Spleen (tissue), 11 donors: ENCODE data around the gene AK1. TPM values are rescaled to one million over a fixed set of nuclear protein-coding genes. Genes with fewer than 3 reads are reported as not detected.
"Not testable (repeated sequence)": the region's sequence is repeated elsewhere in the genome, so short reads cannot be mapped to it uniquely, and the experiment has no call there.

Source experiments
- DNase-seq: peaks from one replicate; pipeline ENCODE4 v3.0.0-alpha.2; 2020
- H3K27ac ChIP-seq, 8 donors: fragments of 200-600 bp; sonication (generic) in 7 of 8; 1 replicate in 4 of 8; 2 replicates in 4 of 8; pipeline versions ENCODE4 v1.5.0 to v1.8.0; 2016 to 2021; ENCODE audit warnings: inconsistent platforms in 4 of 8, mild to moderate bottlenecking in 4 of 8, moderate library complexity in 1 of 8
- H3K27me3 ChIP-seq, 7 donors: fragments of 200-600 bp; sonication (generic) in 6 of 7; replicated peaks in 1 of 7; 1 replicate in 4 of 7; 2 replicates in 3 of 7; pipeline versions ENCODE4 v1.5.0 to v1.8.0; 2016 to 2021; ENCODE audit warnings: inconsistent platforms in 3 of 7, mild to moderate bottlenecking in 1 of 7
- H3K36me3 ChIP-seq, 6 donors: fragments of 200-600 bp; sonication (generic) in 5 of 6; 1 replicate in 4 of 6; 2 replicates in 2 of 6; pipeline versions ENCODE4 v1.5.0 to v1.8.0; 2016 to 2021; ENCODE audit warnings: inconsistent platforms in 2 of 6
- H3K4me1 ChIP-seq, 6 donors: fragments of 200-600 bp; sonication (generic) in 5 of 6; 1 replicate in 3 of 6; 2 replicates in 3 of 6; pipeline versions ENCODE4 v1.5.0 to v1.8.0; 2016 to 2021; ENCODE audit warnings: inconsistent platforms in 3 of 6
- H3K4me3 ChIP-seq, 8 donors: fragments of 200-600 bp; sonication (generic) in 7 of 8; 1 replicate in 4 of 8; 2 replicates in 4 of 8; pipeline versions ENCODE4 v1.5.0 to v1.8.0; 2016 to 2021; ENCODE audit warnings: inconsistent platforms in 4 of 8, mild to moderate bottlenecking in 4 of 8, moderate library complexity in 2 of 8
- H3K9me3 ChIP-seq, 8 donors: fragments of 200-600 bp; sonication (generic) in 7 of 8; 1 replicate in 4 of 8; 2 replicates in 4 of 8; pipeline versions ENCODE4 v1.5.0 to v1.8.0; 2016 to 2021; ENCODE audit warnings: inconsistent platforms in 4 of 8
- POLR2A ChIP-seq, 3 donors: fragments of 450-650 bp; IDR thresholded peaks; one replicate each; pipeline ENCODE4 v1.5.1; 2017; ENCODE audit warnings: antibody characterized with exemption in 3 of 3, mild to moderate bottlenecking in 1 of 3
- POLR2AphosphoS5 ChIP-seq, 3 donors: sonication (generic); formaldehyde crosslinking; IDR thresholded peaks; one replicate each; pipeline ENCODE4 v1.5.1; 2017; ENCODE audit warnings: antibody characterized with exemption in 3 of 3
- WGBS, 5 donors: extraction: QIAGEN DNeasy Blood & Tissue Kit in 3 of 5; methylation state at CpG; one replicate each; pipeline versions ENCODE4 v1.1.5 to v1.1.7; 2013 to 2018; 5-methylcytosine and 5-hydroxymethylcytosine counted together
- intact Hi-C: fragments of 100-400 bp; cut with DNase I; formaldehyde crosslinking; loops from one replicate; pipeline ENCODE4 v1.15.0; 2023; ENCODE audit warnings: low total_unique reads
- polyA plus RNA-seq, 3 donors: library from polyadenylated mRNA; stranded (reverse); fragments of 200-250 nt; gene quantifications; one replicate each; pipeline ENCODE4 v1.2.1, GENCODE V29; 2013
- total RNA-seq, 7 donors: library from RNA; depleted of rRNA in 3 of 7; stranded (reverse); fragments of >200 nt in 3 of 7; fragmentation: NEBNext Ultra II Directional in 4 of 7; extraction: Animal tissue kit (Norgen Biotek cat#: 25700) in 4 of 7; gene quantifications; one replicate each; pipeline versions ENCODE4 v1.1.0 to v1.2.1, GENCODE V29; 2016 to 2021
- TF ChIP-seq, protein P1 (sequence below), 11 experiments: fragments of 200-600 bp in 7 of 11; fragments of 450-650 bp in 4 of 11; sonication (generic) in 4 of 11; IDR thresholded peaks in 8 of 11; conservative IDR thresholded peaks in 3 of 11; 1 replicate in 7 of 11; 2 replicates in 4 of 11; pipeline versions ENCODE4 v1.4.0 to v1.8.0; 2016 to 2021; ENCODE audit warnings: antibody characterized with exemption in 11 of 11, inconsistent platforms in 4 of 11, mild to moderate bottlenecking in 1 of 11
- donor health status: healthy with polysubstance abuse.
- donor health status: DM: no; HTN: no; CAD: no; lungs with moderate emphysema.
- donor health status: DM: no; HTN: no; CAD: no.
- donor health status: Bipolar disorder and iron deficiency.
- donor health status: healthy.
- donor health status: DM: no; HTN: no; CAD: no.
- donor health status: DM: yes; HTN: yes; CAD: no.

AK1 gene
- total and polyA plus RNA-seq, 10 donors, result 41.3 to 97.9 (median 62.3) TPM

DNA sequence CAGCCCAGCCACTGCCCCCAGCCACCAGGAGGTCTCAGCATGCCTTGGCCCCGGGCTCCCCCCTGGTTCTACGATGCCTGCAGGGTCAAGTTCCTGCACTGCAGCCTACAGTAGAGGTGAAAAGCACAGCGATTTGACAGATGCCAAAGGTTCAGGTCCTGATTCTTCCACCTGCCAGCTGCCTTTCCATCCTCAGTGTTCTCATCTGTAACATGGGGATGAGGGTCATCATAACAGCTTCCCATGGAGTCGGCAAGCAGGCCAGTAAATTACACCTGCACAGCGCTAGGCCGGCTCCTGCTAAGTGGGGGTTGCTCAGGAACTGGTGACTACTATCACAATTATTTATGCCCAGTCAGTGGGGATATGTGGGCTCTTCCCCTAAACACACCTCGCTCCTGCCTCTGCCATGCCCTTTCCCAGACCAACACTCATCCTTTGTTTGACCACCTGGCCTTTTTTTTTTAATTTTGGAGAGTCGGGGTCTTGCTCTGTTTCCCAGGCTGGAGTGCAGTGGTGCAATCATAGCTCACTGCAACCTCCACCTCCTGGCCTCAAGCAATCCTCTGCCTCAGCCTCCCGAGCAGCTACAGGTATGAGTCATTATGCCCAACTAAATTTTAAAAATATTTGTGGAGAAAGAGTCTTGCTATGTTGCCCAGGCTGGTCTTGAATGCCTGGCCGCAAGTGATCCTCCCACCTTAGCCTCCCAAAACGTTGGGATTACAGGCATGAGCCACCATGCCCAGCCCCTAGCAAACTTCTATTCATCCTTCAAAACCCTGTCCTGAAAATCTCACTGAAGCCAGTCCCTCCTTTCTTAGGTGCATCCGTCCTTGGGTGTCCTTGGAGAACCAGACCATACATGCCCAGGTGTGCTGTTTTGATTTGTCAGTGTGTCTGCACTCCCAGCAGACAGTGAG is 29.4 kb downstream of the AK1 start:
- Histone ChIP-seq H3K36me3 (peaks cover 0 to 42% (median 3%) of the 10 kb centered on the region in 6 donors), H3K27me3 (no peaks in the 10 kb centered on the region), H3K27ac (peak overlapping the region; percentile 13 to 91 (median 74)), H3K4me1 (peaks cover 19 to 98% (median 62%) of the 10 kb centered on the region in 6 donors), H3K9me3 (peaks cover 0 to 24% (median 17%) of the 10 kb centered on the region in 8 donors), H3K4me3 (peak overlapping the region in 5 of 8 donors; percentile 2 to 43 (median 18))
- no peak for DNase-seq
- 66 to 78% (median 69%) methylated on average over 12 of the region's 12 CpGs for WGBS, 5 donors
- TF ChIP-seq, protein P1, sequence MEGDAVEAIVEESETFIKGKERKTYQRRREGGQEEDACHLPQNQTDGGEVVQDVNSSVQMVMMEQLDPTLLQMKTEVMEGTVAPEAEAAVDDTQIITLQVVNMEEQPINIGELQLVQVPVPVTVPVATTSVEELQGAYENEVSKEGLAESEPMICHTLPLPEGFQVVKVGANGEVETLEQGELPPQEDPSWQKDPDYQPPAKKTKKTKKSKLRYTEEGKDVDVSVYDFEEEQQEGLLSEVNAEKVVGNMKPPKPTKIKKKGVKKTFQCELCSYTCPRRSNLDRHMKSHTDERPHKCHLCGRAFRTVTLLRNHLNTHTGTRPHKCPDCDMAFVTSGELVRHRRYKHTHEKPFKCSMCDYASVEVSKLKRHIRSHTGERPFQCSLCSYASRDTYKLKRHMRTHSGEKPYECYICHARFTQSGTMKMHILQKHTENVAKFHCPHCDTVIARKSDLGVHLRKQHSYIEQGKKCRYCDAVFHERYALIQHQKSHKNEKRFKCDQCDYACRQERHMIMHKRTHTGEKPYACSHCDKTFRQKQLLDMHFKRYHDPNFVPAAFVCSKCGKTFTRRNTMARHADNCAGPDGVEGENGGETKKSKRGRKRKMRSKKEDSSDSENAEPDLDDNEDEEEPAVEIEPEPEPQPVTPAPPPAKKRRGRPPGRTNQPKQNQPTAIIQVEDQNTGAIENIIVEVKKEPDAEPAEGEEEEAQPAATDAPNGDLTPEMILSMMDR (IDR thresholded peaks at IDR 0.05 in 8 of 11, conservative IDR thresholded peaks at IDR 0.05 in 3 of 11), result no peak
- peak in 1 of 3 donors; percentile 28 for TF ChIP-seq POLR2AphosphoS5 (IDR thresholded peaks at IDR 0.05)
- no peak for TF ChIP-seq POLR2A (IDR thresholded peaks at IDR 0.05)
- intact Hi-C loops, result no loop called here

DNA sequence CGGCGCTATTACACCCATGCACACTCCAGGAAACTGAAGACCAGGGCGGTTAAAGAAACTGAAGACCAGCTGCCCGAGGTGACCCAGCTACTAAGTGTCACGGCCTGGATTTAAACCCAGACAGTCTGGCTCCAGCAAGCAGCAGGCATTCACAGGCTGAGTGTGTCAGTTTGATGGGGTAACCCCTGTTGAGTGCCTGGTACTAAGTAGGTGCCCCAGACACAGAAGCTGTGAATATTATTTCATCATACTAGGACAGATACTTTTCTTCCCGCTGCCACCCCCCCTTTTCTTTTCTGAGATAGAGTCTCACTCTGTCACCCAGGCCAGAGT is 30.3 kb downstream of the AK1 start:
- Histone ChIP-seq H3K9me3 (peaks cover 0 to 24% (median 17%) of the 10 kb centered on the region in 8 donors), H3K27ac (peak overlapping the region in 7 of 8 donors; percentile 46 to 91 (median 77)), H3K4me1 (peaks cover 19 to 98% (median 67%) of the 10 kb centered on the region in 6 donors), H3K27me3 (no peaks in the 10 kb centered on the region), H3K36me3 (peaks cover 0 to 51% (median 6%) of the 10 kb centered on the region in 6 donors), H3K4me3 (peak overlapping the region in 4 of 8 donors; percentile 4 to 43 (median 22))
- intact Hi-C loops, result no loop called here
- DNase-seq, result no peak
- WGBS, 5 donors, result 43 to 60% (median 56%) methylated on average over 6 of the region's 6 CpGs
- TF ChIP-seq, protein P1 (IDR thresholded peaks at IDR 0.05 in 8 of 11, conservative IDR thresholded peaks at IDR 0.05 in 3 of 11), result no peak
- peak in 2 of 3 donors; percentile 54 to 77 for TF ChIP-seq POLR2AphosphoS5 (IDR thresholded peaks at IDR 0.05)
- TF ChIP-seq POLR2A (IDR thresholded peaks at IDR 0.05), result no peak

DNA sequence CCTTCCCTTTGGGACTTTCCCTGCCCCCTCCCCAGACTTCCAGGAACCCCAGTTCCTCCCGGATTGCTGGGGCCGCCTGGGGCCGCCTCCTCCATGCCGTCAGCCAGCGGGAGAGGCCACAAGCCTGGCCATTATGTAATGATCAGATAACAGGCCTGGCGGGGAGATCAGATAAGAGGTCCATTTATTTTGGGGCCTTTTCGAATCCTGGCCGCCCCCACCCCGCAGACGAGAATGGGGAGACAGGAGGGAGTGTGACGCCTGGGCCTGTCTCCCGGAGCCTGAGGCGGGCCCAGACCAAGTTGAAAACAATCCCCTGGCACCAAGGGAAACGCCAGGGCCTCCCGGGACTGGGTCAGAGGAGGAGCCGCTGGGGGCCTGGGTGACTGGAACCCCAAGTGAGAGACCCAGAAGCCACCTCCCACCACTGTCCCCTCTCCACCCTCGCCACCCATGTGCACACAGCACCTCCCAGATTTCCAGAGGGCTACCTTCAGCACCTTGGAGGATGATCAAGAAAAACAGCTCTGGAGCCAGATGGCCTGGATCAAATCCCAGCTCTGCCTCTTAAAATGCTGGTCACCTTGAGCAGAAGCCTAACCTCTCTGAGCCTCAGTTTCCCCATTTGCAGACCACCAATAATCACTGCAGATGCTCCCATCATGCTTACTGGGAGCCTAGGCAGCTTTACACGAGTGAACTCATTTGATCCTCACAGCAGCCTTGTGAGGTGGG is 30.9 kb downstream of the AK1 start:
- peak overlapping the region in 5 of 8 donors; percentile 4 to 43 (median 23) for H3K4me3 ChIP-seq
- TF ChIP-seq, protein P1 (IDR thresholded peaks at IDR 0.05 in 8 of 11, conservative IDR thresholded peaks at IDR 0.05 in 3 of 11), result peak in 1 of 11 experiments; percentile 7
- peak; percentile 16 to 73 (median 53) for TF ChIP-seq POLR2AphosphoS5 (IDR thresholded peaks at IDR 0.05)
- no peak for TF ChIP-seq POLR2A (IDR thresholded peaks at IDR 0.05)
- peaks cover 0 to 53% (median 8%) of the 10 kb centered on the region in 6 donors for H3K36me3 ChIP-seq
- 36 to 78% (median 66%) methylated on average over 13 to 18 of the region's 18 CpGs for WGBS, 5 donors
- H3K9me3 ChIP-seq, result peaks cover 0 to 24% (median 17%) of the 10 kb centered on the region in 8 donors
- intact Hi-C loops, result no loop called here
- peak overlapping the region in 7 of 8 donors; percentile 46 to 91 (median 77) for H3K27ac ChIP-seq
- H3K4me1 ChIP-seq, result peaks cover 19 to 98% (median 69%) of the 10 kb centered on the region in 6 donors
- H3K27me3 ChIP-seq, result no peaks in the 10 kb centered on the region
- DNase-seq, result no peak

DNA sequence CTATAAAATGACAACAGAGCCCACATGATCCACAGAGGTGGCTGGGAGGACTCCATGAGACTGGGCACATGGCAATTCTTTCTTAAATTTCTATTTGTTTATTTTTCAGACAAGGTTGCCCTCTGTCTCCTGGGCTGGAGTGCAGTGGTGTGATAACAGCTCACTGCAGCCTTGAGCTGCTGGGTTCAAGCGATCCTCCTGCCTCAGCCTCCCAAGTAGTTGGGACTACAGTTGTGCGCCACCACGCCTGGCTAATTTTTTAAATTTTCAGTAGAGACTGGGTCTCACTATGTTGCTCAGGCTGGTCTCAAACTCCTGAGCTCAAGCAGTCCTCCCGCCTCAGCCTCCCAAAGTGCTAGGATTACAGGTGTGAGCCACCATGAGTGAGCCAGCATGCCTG is 31.9 kb downstream of the AK1 start:
- Histone ChIP-seq H3K9me3 (peaks cover 0 to 24% (median 17%) of the 10 kb centered on the region in 8 donors), H3K36me3 (peaks cover 0 to 59% (median 10%) of the 10 kb centered on the region in 6 donors), H3K27ac (peak overlapping the region; percentile 52 to 91 (median 74)), H3K4me1 (peaks cover 19 to 98% (median 69%) of the 10 kb centered on the region in 6 donors), H3K4me3 (peak overlapping the region in 1 of 8 donors; percentile 27)
- WGBS, 5 donors, result 88 to 91% (median 91%) methylated on average over 4 of the region's 4 CpGs
- DNase-seq, H3K27me3 ChIP-seq, intact Hi-C loops: not testable (repeated sequence)
